ENCODE results near the gene EFTUD2. TPM values are rescaled to one million over a fixed set of nuclear protein-coding genes. Genes with fewer than 3 reads are reported as not detected.

EFTUD2 gene
- total RNA-seq, 2 donors from 2014 or later, result 56.0 to 88.0 TPM

GRCh38 chr17:44941712-44942331, 42.6 kb upstream of the EFTUD2 start:
- Histone ChIP-seq H3K27me3 (replicated peaks; ENCODE audit: insufficient read depth) (no peaks in the 10 kb centered on the region), H3K9me3 (no peaks in the 10 kb centered on the region), H3K27ac (no peak overlapping the region), H3K4me1 (replicated peaks) (no peaks in the 10 kb centered on the region), H3K36me3 (no peaks in the 10 kb centered on the region), H3K4me3 (no peak overlapping the region)
- intact Hi-C loops (cut with DNase I), result no loop called here
- TF ChIP-seq POLR2AphosphoS5 (IDR thresholded peaks at IDR 0.05) (no peak), CTCF (IDR thresholded peaks at IDR 0.05) (no peak), POLR2A (IDR thresholded peaks at IDR 0.05) (no peak)
- no peak for DNase-seq (ENCODE audit: low spot score)
- WGBS, result 56% methylated on average over 9 of the region's 9 CpGs

GRCh38 chr17:44940768-44941167, 41.5 kb upstream of the EFTUD2 start:
- H3K9me3 ChIP-seq, result no peaks in the 10 kb centered on the region
- TF ChIP-seq POLR2A (IDR thresholded peaks at IDR 0.05) (no peak), POLR2AphosphoS5 (IDR thresholded peaks at IDR 0.05) (no peak), CTCF (IDR thresholded peaks at IDR 0.05) (no peak)
- intact Hi-C loops (cut with DNase I), result no loop called here
- no peak overlapping the region for H3K4me3 ChIP-seq
- H3K27ac ChIP-seq, result no peak overlapping the region
- no peak for DNase-seq (ENCODE audit: low spot score)
- H3K4me1 ChIP-seq (replicated peaks), result no peaks in the 10 kb centered on the region
- WGBS, result 65% methylated on average over 1 of the region's 1 CpG
- no peaks in the 10 kb centered on the region for H3K36me3 ChIP-seq
- H3K27me3 ChIP-seq (replicated peaks; ENCODE audit: insufficient read depth), result no peaks in the 10 kb centered on the region

- H3K9me3 ChIP-seq, result no peaks in the 10 kb centered on the region
- H3K27ac ChIP-seq, result no peak overlapping the region
- H3K4me1 ChIP-seq (replicated peaks), result no peaks in the 10 kb centered on the region
- TF ChIP-seq CTCF (IDR thresholded peaks at IDR 0.05), result no peak
- TF ChIP-seq POLR2A (IDR thresholded peaks at IDR 0.05), result no peak
- TF ChIP-seq POLR2AphosphoS5 (IDR thresholded peaks at IDR 0.05), result no peak
- H3K27me3 ChIP-seq (replicated peaks; ENCODE audit: insufficient read depth), result no peaks in the 10 kb centered on the region
- intact Hi-C loops (cut with DNase I), result no loop called here
- no peaks in the 10 kb centered on the region for H3K36me3 ChIP-seq
- H3K4me3 ChIP-seq, result no peak overlapping the region
- no peak for DNase-seq (ENCODE audit: low spot score)
- WGBS, result 39% methylated on average over 4 of the region's 4 CpGs
These were observed 41.1 kb upstream of the EFTUD2 start for GRCh38 chr17:44940317-44940716.

- Histone ChIP-seq H3K9me3 (no peaks in the 10 kb centered on the region), H3K4me3 (no peak overlapping the region), H3K27me3 (replicated peaks; ENCODE audit: insufficient read depth) (no peaks in the 10 kb centered on the region), H3K4me1 (replicated peaks) (no peaks in the 10 kb centered on the region), H3K36me3 (no peaks in the 10 kb centered on the region), H3K27ac (no peak overlapping the region)
- WGBS, result 87% methylated on average over 9 of the region's 9 CpGs
- intact Hi-C loops (cut with DNase I), result no loop called here
- TF ChIP-seq CTCF (IDR thresholded peaks at IDR 0.05), result no peak
- no peak for TF ChIP-seq POLR2A (IDR thresholded peaks at IDR 0.05)
- no peak for TF ChIP-seq POLR2AphosphoS5 (IDR thresholded peaks at IDR 0.05)
- DNase-seq (ENCODE audit: low spot score), result no peak
These were observed 35.9 kb upstream of the EFTUD2 start for GRCh38 chr17:44935116-44935515.

- WGBS, result 93% methylated on average over 10 of the region's 10 CpGs
- Histone ChIP-seq H3K36me3 (no peaks in the 10 kb centered on the region), H3K4me1 (replicated peaks) (no peaks in the 10 kb centered on the region), H3K27me3 (replicated peaks; ENCODE audit: insufficient read depth) (no peaks in the 10 kb centered on the region), H3K27ac (no peak overlapping the region), H3K9me3 (no peaks in the 10 kb centered on the region), H3K4me3 (no peak overlapping the region)
- TF ChIP-seq POLR2AphosphoS5 (IDR thresholded peaks at IDR 0.05), result no peak
- TF ChIP-seq POLR2A (IDR thresholded peaks at IDR 0.05), result no peak
- no peak for TF ChIP-seq CTCF (IDR thresholded peaks at IDR 0.05)
- intact Hi-C loops (cut with DNase I), result no loop called here
- no peak for DNase-seq (ENCODE audit: low spot score)
These were observed 35.5 kb upstream of the EFTUD2 start for GRCh38 chr17:44934745-44935105.
